ENCODE data around the gene CBARP.
A peak's percentile ranks its signal among the peaks of the same experiment; 100 is the strongest.

CBARP gene

GRCh38 chr19:1239796-1240737 lies 2.3 kb upstream of the CBARP start:
- DNase-seq (ENCODE audit: low read depth in 3 of 3) = peak; percentile 84 to 91 (median 88)

- no peak for DNase-seq (ENCODE audit: low read depth in 3 of 3)
Measured at GRCh38 chr19:1239420-1239795, 1.6 kb upstream of the CBARP start.

GRCh38 chr19:1238369-1239303 lies 831 bp upstream of the CBARP start:
- no peak for DNase-seq (ENCODE audit: low read depth in 3 of 3)

GRCh38 chr19:1237027-1237659 lies 662 bp downstream of the CBARP start:
- no peak for DNase-seq (ENCODE audit: low read depth in 3 of 3)

GRCh38 chr19:1236576-1236975 lies 1.2 kb downstream of the CBARP start:
- DNase-seq (ENCODE audit: low read depth in 3 of 3) = no peak

- DNase-seq (ENCODE audit: low read depth in 3 of 3) = no peak
Measured at GRCh38 chr19:1235625-1236538, 1.9 kb downstream of the CBARP start.

- no peak for DNase-seq (ENCODE audit: low read depth in 3 of 3)
Measured at GRCh38 chr19:1234955-1235380, 2.8 kb downstream of the CBARP start.

- DNase-seq (ENCODE audit: low read depth in 3 of 3) = no peak
Measured at GRCh38 chr19:1234051-1234954, 3.5 kb downstream of the CBARP start.

GRCh38 chr19:1233115-1233667 lies 4.6 kb downstream of the CBARP start:
- DNase-seq (ENCODE audit: low read depth in 3 of 3) = no peak

GRCh38 chr19:1232652-1233072 lies 5.1 kb downstream of the CBARP start:
- no peak for DNase-seq (ENCODE audit: low read depth in 3 of 3)

- no peak for DNase-seq (ENCODE audit: low read depth in 3 of 3)
Measured at GRCh38 chr19:1231729-1232637, 5.8 kb downstream of the CBARP start.

GRCh38 chr19:1230783-1231489 lies 6.9 kb downstream of the CBARP start:
- DNase-seq (ENCODE audit: low read depth in 3 of 3) = no peak

- no peak for DNase-seq (ENCODE audit: low read depth in 3 of 3)
Measured at GRCh38 chr19:1229924-1230782, 7.7 kb downstream of the CBARP start.

- DNase-seq (ENCODE audit: low read depth in 3 of 3) = no peak
Measured at GRCh38 chr19:1229056-1229923, 8.5 kb downstream of the CBARP start.

GRCh38 chr19:1228161-1228957 lies 9.4 kb downstream of the CBARP start:
- no peak for DNase-seq (ENCODE audit: low read depth in 3 of 3)
